Activated CD8-positive, alpha-beta T cell treated with anti-CD3 and anti-CD28 coated beads, Interleukin-2, amount 10 ng/mL, durations not matched to agents 7 days and 5 days (primary cell): ENCODE data around the gene TOP3A. TPM values are rescaled to one million over a fixed set of nuclear protein-coding genes. Genes with fewer than 3 reads are reported as not detected.

Experiments used
- ATAC-seq: fragments of 150-1000 bp; cut with Tn5 transposase; one replicate; pipeline ENCODE4 v1.10.0; 2021; ENCODE audit warnings: moderate library complexity
- CTCF ChIA-PET: fragments of 350-600 bp; sonication (Branson Sonifier 250); formaldehyde crosslinking; loops from one replicate; lab custom pipeline; 2021; ENCODE audit warnings: antibody characterized with exemption; lab: Charles Lee
- POLR2A ChIA-PET: fragments of 350-600 bp; sonication (Branson Sonifier 250); formaldehyde crosslinking; loops from one replicate; lab custom pipeline; 2021; ENCODE audit warnings: antibody characterized with exemption; lab: Charles Lee
- DNase-seq: peaks from one replicate; pipeline ENCODE4 v3.0.0-alpha.2; 2020
- H3K27ac Mint-ChIP-seq: one replicate; pipeline ENCODE4 v1.8.0; 2021; ENCODE audit warnings: mild to moderate bottlenecking, mixed read lengths
- H3K27me3 Mint-ChIP-seq: one replicate; pipeline ENCODE4 v1.8.0; 2021; ENCODE audit warnings: low read depth, mixed read lengths
- H3K36me3 Mint-ChIP-seq: one replicate; pipeline ENCODE4 v1.8.0; 2021; ENCODE audit warnings: low read depth, mixed read lengths
- H3K4me1 Mint-ChIP-seq: one replicate; pipeline ENCODE4 v1.8.0; 2021; ENCODE audit warnings: low read depth, mixed read lengths
- H3K4me3 Mint-ChIP-seq: one replicate; pipeline ENCODE4 v1.8.0; 2021; ENCODE audit warnings: mild to moderate bottlenecking, mixed read lengths
- H3K9me3 Mint-ChIP-seq: one replicate; pipeline ENCODE4 v1.8.0; 2022; ENCODE audit warnings: mixed read lengths; ENCODE audit not compliant: insufficient read depth
- total RNA-seq, 2 experiments: library from RNA; stranded (reverse); gene quantifications; one replicate each; pipeline ENCODE4 v1.2.3, GENCODE V29; 2021

TOP3A gene
- total RNA-seq, 2 experiments from 2014 or later = 75.9 to 77.3 TPM

DNA sequence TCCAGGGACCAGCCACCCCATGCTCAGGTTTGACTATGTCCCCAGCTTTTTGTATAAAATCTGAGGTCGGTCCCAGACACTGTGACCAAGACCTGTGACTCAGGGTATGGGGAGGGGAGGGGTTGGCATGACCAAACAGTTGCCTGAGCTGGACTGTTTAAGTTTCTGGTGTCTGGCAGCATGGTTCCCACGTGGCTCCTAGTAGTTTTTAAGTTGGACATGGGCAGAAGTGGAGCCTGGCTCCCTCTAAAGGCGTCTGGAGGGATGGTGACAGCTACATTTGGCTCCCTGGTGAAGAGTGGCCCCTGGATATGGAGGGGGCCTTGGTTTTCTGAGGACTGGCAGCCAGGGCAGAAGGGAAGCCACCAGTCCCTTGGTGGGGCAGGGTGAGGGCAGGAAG, 8.2 kb upstream of the TOP3A start:
- Mint-ChIP-seq H3K36me3 (peaks cover 48% of the 10 kb centered on the region), H3K4me3 (no peak overlapping the region), H3K27ac (peak overlapping the region; percentile 39), H3K27me3 (no peaks in the 10 kb centered on the region), H3K4me1 (peaks cover 27% of the 10 kb centered on the region), H3K9me3 (no peaks in the 10 kb centered on the region)
- ATAC-seq (no peak), DNase-seq (no peak)
- CTCF ChIA-PET = no interaction called here
- POLR2A ChIA-PET = no interaction called here

DNA sequence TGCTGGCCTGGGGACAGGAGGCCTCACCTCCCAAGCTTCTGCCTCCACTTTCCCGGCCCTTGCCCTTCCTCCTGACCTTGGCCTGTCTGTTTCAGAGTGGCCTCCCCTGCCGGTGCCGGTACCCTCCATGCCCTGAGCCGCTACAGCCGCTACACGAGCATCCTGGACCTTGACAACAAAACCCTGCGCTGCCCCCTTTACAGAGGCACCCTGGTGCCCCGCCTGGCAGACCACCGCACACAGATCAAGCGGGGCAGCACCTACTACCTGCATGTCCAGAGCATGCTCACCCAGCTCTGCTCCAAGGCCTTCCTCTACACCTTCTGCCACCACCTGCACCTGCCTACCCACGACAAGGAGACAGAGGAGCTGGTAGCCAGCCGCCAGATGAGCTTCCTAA, 7.7 kb upstream of the TOP3A start:
- ChIA-PET CTCF (no interaction called here), POLR2A (no interaction called here)
- peaks cover 32% of the 10 kb centered on the region for H3K4me1 Mint-ChIP-seq
- ATAC-seq (no peak), DNase-seq (no peak)
- peak overlapping the region; percentile 6 for H3K27ac Mint-ChIP-seq
- H3K4me3 Mint-ChIP-seq = no peak overlapping the region
- H3K9me3 Mint-ChIP-seq = no peaks in the 10 kb centered on the region
- H3K27me3 Mint-ChIP-seq = no peaks in the 10 kb centered on the region
- peaks cover 50% of the 10 kb centered on the region for H3K36me3 Mint-ChIP-seq

DNA sequence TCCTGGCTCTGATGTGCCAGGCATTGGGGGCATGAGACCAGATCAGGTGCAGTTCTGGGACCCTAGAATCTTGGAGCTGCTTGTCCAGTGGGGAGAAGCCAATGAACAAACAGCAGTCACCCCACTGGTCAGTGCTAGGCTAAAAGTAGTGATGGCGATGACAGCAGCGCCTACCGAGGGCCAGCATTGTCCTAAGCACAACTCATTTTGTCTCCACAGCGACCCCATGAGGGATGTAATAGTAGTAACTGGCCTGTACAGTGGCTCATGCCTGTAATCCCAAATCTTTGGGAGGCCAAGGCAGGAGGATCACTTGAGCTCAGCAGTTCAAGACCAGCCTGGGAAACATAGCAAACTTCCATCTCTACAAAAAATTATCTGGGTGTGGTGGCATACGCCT, 6.5 kb upstream of the TOP3A start:
- ATAC-seq = no peak
- no peak for DNase-seq
- CTCF ChIA-PET = interaction anchor here (0.9 kb wide), 1 partner anchor 15 kb away, joined by 3 read pairs; no protein-coding TSS in a partner anchor
- Mint-ChIP-seq H3K36me3 (peaks cover 55% of the 10 kb centered on the region), H3K27ac (no peak overlapping the region), H3K27me3 (no peaks in the 10 kb centered on the region), H3K9me3 (no peaks in the 10 kb centered on the region), H3K4me3 (no peak overlapping the region), H3K4me1 (peaks cover 44% of the 10 kb centered on the region)
- POLR2A ChIA-PET = no interaction called here

DNA sequence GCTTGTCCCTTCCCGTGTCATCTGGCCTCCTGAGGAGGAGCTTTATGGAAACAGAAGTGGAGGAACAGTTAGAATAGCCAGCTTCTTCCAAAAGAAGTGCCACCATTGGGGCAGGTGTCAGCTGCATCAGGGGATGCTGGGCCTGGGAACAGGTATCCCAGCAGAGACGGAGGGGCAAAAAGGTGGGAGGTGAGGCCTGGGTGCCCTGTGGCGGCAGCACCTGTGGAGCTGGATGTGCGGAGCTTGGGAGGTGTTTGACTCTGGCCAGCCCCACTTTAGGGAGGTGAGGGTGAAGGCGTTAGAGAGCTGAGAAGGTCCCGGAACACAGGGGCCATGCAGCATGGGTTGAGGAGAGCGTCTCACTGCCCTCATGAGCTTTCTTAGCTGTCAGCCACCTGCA, 5.5 kb upstream of the TOP3A start:
- H3K9me3 Mint-ChIP-seq = no peaks in the 10 kb centered on the region
- no peak overlapping the region for H3K4me3 Mint-ChIP-seq
- peaks cover 58% of the 10 kb centered on the region for H3K36me3 Mint-ChIP-seq
- DNase-seq (no peak), ATAC-seq (no peak)
- H3K27me3 Mint-ChIP-seq = no peaks in the 10 kb centered on the region
- CTCF ChIA-PET = interaction anchor here (0.9 to 1.0 kb wide), 3 partner anchors 12 to 33 kb away, joined by 3 to 4 read pairs (median 4); no protein-coding TSS in a partner anchor
- peaks cover 52% of the 10 kb centered on the region for H3K4me1 Mint-ChIP-seq
- POLR2A ChIA-PET = no interaction called here
- H3K27ac Mint-ChIP-seq = no peak overlapping the region

DNA sequence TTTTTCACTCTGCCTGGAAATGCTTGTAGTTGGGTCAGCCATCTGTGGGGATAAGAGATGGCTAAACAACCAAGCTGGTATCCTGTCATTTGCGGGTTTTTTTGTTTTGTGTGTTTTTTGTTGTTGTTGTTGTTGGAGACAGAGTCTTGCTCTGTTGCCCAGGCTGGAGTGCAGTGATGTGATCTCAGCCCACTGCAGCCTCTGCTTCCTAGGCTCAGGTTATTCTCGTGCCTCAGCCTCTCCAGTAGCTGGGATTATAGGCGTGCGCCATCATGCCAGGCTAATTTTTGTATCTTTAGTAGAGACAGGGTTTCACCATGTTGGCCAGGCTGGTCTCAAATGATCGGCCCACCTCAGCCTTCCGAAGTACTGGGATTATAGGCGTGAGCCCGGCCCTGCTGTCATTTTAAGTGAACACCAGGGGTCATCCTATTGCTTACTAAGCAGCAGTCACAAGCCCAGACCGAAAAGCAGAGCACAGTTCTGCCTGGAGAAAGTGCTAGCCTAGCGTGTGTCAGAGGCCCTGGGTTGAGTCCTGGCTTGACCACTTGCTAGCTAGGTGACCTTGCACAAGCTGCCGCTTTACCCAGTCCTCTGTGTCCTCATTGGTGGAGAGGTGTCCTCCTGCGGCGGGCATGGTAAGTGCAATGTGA, 4.9 kb upstream of the TOP3A start:
- H3K36me3 Mint-ChIP-seq = peaks cover 53% of the 10 kb centered on the region
- peaks cover 52% of the 10 kb centered on the region for H3K4me1 Mint-ChIP-seq
- peak overlapping the region; percentile 20 for H3K27ac Mint-ChIP-seq
- peak; percentile 41 for DNase-seq
- no peak for ATAC-seq
- ChIA-PET POLR2A (no interaction called here), CTCF (interaction anchor here (0.9 to 1.0 kb wide), 2 partner anchors 13 to 34 kb away, joined by 4 read pairs; no protein-coding TSS in a partner anchor)
- no peaks in the 10 kb centered on the region for H3K9me3 Mint-ChIP-seq
- H3K4me3 Mint-ChIP-seq = peak overlapping the region; percentile 8
- no peaks in the 10 kb centered on the region for H3K27me3 Mint-ChIP-seq

DNA sequence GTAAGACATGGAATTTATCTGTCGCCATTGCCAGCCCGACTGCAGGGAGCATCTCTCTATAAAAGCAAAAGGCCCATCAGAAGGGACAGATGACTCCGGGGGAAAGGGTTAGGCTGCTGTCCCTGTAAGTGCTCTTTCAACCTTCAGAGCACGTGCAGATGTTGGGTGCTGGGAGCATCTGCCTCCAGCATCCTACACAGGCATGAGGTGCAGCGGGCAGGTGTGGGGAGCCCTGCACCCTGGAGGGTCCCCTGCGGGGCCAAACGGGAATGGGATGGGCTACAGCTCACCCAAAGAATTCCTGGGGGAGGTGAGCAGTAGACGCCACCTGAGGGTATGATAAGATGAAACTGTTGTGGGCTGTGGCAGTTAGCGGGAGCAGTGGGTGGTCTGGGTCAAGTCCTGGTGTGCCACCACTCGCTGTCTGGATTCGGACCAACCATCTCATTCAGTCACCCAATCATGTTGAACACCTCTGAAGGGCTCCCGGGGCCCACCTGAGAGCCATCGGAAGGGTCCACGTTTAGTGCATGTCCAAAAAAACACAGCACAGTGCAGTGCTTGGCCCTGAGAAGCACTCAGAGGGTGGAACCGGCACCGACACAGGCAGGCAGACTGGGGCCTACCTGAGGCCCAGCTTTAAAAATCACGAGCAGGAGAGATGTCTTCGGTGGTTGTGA, 4.1 kb upstream of the TOP3A start:
- ATAC-seq (no peak), DNase-seq (no peak)
- Mint-ChIP-seq H3K36me3 (peaks cover 49% of the 10 kb centered on the region), H3K4me1 (peaks cover 52% of the 10 kb centered on the region), H3K9me3 (no peaks in the 10 kb centered on the region), H3K27ac (no peak overlapping the region), H3K4me3 (peak overlapping the region; percentile 28), H3K27me3 (no peaks in the 10 kb centered on the region)
- ChIA-PET POLR2A (no interaction called here), CTCF (no interaction called here)

DNA sequence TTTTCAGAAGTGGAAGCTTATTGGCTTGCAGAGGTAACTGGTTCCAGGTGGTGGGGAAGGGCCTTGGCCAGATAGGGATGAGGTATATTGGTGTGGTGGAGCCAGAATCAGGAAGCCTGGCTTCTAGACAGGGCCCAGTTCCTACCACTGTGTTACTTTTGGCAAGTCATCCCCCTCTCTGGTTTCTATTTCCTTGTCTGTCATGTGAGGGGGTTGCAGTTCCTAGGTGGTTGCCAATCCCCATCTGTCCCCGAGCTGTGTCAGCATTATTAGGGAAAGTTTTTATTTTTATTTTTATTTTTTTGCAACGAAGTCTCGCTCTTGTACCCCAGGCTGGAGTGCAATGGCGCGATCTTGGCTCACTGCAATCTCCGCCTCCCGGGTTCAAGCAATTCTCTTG, 3.3 kb upstream of the TOP3A start:
- Mint-ChIP-seq H3K4me1 (peaks cover 58% of the 10 kb centered on the region), H3K27me3 (no peaks in the 10 kb centered on the region), H3K4me3 (no peak overlapping the region), H3K36me3 (peaks cover 51% of the 10 kb centered on the region), H3K9me3 (no peaks in the 10 kb centered on the region), H3K27ac (peak overlapping the region; percentile 60)
- CTCF ChIA-PET = no interaction called here
- POLR2A ChIA-PET = interaction anchor here (0.9 kb wide), 1 partner anchor 70 kb away, joined by 4 read pairs; no protein-coding TSS in a partner anchor
- DNase-seq (no peak), ATAC-seq (no peak)

DNA sequence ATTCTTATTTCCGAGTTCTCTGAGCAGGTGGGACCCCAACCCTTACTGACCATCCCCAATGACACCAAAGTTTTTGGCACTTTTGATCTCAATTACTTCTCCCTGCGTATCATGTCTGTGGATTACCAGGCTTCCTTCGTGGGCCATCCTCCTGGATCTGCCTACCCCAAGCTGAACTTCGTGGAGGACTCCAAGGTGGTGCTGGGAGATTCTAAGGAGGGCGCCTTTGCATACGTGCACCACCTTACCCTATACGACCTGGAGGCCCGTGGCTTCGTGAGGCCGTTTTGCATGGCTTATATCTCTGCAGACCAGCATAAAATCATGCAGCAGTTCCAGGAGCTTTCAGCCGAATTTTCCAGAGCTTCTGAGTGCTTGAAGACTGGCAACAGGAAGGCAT, 1.2 kb upstream of the TOP3A start:
- POLR2A ChIA-PET = interaction anchor here (1.0 to 1.2 kb wide), 4 partner anchors 12 to 133 kb away, joined by 3 read pairs; no protein-coding TSS in a partner anchor
- Mint-ChIP-seq H3K27me3 (no peaks in the 10 kb centered on the region), H3K36me3 (peaks cover 59% of the 10 kb centered on the region)

DNA sequence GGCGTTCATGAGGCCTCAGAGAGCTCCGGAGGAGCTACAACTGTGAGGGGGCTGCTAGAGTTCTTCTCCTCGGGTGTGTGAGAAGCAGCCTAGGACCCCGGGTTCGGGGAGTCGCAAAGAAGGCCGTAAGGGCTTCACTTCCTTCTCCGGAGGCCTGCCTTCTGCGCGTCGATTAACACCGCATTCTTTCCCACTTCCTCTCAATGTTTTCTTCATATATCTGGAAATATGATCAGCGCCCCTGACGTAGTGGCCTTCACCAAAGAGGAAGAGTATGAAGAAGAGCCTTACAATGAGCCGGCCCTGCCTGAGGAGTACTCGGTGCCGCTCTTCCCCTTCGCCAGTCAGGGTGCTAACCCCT, 748 bp upstream of the TOP3A start:
- Mint-ChIP-seq H3K36me3 (peaks cover 62% of the 10 kb centered on the region), H3K27me3 (no peaks in the 10 kb centered on the region), H3K9me3 (no peaks in the 10 kb centered on the region), H3K27ac (peak overlapping the region; percentile 98), H3K4me3 (peak overlapping the region; percentile 84), H3K4me1 (peaks cover 75% of the 10 kb centered on the region)
- peak; percentile 67 for DNase-seq
- ATAC-seq = peak; percentile 20
- POLR2A ChIA-PET = interaction anchor here (1.0 to 1.2 kb wide), 3 partner anchors 13 to 133 kb away, joined by 3 read pairs; no protein-coding TSS in a partner anchor
- CTCF ChIA-PET = no interaction called here

More for the DNA sequence above, 1.2 kb upstream of the TOP3A start:
- CTCF ChIA-PET = no interaction called here
- Mint-ChIP-seq H3K4me1 (peaks cover 76% of the 10 kb centered on the region), H3K9me3 (no peaks in the 10 kb centered on the region), H3K27ac (peak overlapping the region; percentile 98), H3K4me3 (peak overlapping the region; percentile 84)
- DNase-seq (no peak), ATAC-seq (no peak)

DNA sequence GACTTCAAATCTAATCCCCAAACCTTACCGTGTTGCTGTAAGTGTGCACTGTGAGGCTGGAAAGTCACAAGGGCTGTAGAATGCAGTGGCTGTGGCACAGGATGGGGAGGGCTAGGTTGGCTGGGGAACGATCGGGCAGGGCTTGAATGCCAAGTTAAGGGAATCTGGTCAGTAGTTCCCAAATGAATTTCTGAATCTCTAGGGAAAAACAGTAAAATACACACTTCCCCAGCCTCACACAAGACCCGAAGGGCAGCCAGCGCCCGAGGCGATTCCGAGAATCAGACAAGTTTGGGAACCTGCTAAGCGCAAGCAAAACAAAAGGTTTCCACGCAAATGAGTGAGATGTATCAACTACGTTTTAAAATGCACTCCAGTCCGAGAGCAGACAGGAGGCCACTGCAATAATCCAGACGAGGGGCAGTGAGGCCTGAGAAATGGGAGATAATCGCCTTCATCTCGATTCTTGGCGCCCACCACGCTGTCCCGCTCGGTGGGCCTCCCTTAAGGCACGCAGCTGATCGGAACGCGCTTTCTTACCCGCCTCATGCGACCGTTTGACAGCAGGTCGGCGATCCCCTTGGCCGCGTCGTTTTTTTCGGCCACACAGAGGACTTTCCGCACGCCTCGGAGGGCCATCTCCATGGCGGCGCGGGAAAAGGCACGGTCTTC, 599 bp downstream of the TOP3A start:
- Mint-ChIP-seq H3K27ac (peak overlapping the region; percentile 98), H3K4me1 (peaks cover 65% of the 10 kb centered on the region), H3K4me3 (peak overlapping the region; percentile 84), H3K27me3 (no peaks in the 10 kb centered on the region), H3K9me3 (no peaks in the 10 kb centered on the region), H3K36me3 (peaks cover 64% of the 10 kb centered on the region)
- ATAC-seq = peak; percentile 13
- POLR2A ChIA-PET = interaction anchor here (0.7 to 0.9 kb wide), 3 partner anchors 14 to 993 kb away, joined by 3 to 5 read pairs (median 3); no protein-coding TSS in a partner anchor
- CTCF ChIA-PET = interaction anchor here (0.8 to 1.0 kb wide), 2 partner anchors 104 to 312 kb away, joined by 3 read pairs; no protein-coding TSS in a partner anchor
- DNase-seq = peak; percentile 29

DNA sequence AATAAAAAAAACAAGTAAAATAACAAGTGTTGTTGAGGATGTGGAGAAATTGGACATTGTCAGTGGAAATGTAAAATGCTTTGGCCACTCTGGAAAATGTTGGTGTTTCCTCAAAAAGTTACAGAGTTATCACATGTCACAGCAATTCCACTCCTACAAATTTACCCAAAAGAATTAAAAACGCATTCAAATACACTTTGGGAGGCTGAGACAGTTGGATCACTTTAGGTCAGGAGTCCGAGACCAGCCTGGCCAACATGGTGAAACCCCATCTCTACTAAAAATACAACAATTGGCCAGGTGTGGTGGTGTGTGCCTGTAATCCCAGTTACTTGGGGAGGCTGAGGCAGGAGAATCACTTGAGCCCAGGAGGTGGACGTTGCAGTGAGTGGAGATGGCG, 5.6 kb downstream of the TOP3A start:
- Mint-ChIP-seq H3K4me1 (peaks cover 30% of the 10 kb centered on the region), H3K36me3 (peaks cover 56% of the 10 kb centered on the region), H3K27ac (no peak overlapping the region), H3K27me3 (no peaks in the 10 kb centered on the region), H3K4me3 (no peak overlapping the region), H3K9me3 (no peaks in the 10 kb centered on the region)
- no peak for ATAC-seq
- CTCF ChIA-PET = no interaction called here
- POLR2A ChIA-PET = no interaction called here
- DNase-seq = no peak
